ENCODE results near the gene RPE65.

DNA sequence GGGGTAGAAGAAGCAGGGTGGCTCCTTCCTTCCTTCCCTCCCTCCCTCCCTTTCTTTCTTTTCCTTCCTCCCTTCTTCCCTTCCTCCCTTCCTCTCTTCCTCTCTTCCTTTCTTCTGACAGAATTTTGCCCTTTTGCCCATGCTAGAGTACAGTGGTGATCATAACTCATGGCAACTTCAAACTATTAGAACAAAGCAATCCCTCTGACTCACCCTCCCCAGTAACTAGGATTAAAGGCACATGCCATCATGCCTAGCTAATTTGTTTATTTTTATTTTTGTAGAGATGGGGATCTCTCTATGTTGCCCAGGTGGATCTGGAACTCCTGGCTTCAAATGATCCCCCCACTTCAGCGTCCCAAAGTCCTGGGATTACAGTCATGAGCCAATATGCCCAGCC is 10.0 kb upstream of the RPE65 start:
- TF ChIP-seq, protein P1, sequence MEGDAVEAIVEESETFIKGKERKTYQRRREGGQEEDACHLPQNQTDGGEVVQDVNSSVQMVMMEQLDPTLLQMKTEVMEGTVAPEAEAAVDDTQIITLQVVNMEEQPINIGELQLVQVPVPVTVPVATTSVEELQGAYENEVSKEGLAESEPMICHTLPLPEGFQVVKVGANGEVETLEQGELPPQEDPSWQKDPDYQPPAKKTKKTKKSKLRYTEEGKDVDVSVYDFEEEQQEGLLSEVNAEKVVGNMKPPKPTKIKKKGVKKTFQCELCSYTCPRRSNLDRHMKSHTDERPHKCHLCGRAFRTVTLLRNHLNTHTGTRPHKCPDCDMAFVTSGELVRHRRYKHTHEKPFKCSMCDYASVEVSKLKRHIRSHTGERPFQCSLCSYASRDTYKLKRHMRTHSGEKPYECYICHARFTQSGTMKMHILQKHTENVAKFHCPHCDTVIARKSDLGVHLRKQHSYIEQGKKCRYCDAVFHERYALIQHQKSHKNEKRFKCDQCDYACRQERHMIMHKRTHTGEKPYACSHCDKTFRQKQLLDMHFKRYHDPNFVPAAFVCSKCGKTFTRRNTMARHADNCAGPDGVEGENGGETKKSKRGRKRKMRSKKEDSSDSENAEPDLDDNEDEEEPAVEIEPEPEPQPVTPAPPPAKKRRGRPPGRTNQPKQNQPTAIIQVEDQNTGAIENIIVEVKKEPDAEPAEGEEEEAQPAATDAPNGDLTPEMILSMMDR (conservative IDR thresholded peaks at IDR 0.05) = no peak
- no peak for TF ChIP-seq ZFX (IDR thresholded peaks at IDR 0.05)
